Measurements from ENCODE around the gene PREB. TPM values are rescaled to one million over a fixed set of nuclear protein-coding genes. Genes with fewer than 3 reads are reported as not detected.

PREB gene
- total and polyA plus RNA-seq, 12 donors, result 41.6 to 73.7 (median 48.8) TPM

- peak in 2 of 9 donors; percentile 31 to 32 for TF ChIP-seq CTCF (IDR thresholded peaks at IDR 0.05)
- H3K9me3 ChIP-seq, result no peaks in the 10 kb centered on the region
- WGBS, 2 donors, result 11 to 15% methylated on average over 45 to 54 of the region's 54 CpGs
- no peaks in the 10 kb centered on the region for H3K27me3 ChIP-seq
- intact Hi-C loops (cut with DNase I), result loop anchor here in 9 of 10 donors (1.0 to 10.0 kb wide), 10 partner anchors 35 to 125 kb away; partner anchors contain the start of genes TMEM214 (in 5 of the 9), AGBL5 (in 4 of the 9) and PREB (in 1 of the 9)
- H3K27ac ChIP-seq, result peak within 1 kb of the TSS; percentile 83 to 98 (median 93)
- peak; percentile 3 to 46 (median 12) for ATAC-seq
- DNase-seq, result peak; percentile 52 to 65
- H3K36me3 ChIP-seq, result peaks cover 0 to 12% (median 0%) of the 10 kb centered on the region in 9 donors
- peaks cover 5 to 46% (median 27%) of the 10 kb centered on the region in 9 donors for H3K4me1 ChIP-seq
- peak within 1 kb of the TSS; percentile 56 to 80 (median 74) for H3K4me3 ChIP-seq
These were observed 47.5 kb downstream of the PREB start, which contains the start of gene KHK for GRCh38 chr2:27086724-27087593. Gene KHK (plus strand): TSS chr2:27086772. CDS start chr2:27087260, 488 bp downstream.

- H3K4me3 ChIP-seq, result peak overlapping the region; percentile 56 to 80 (median 74)
- no peaks in the 10 kb centered on the region for H3K9me3 ChIP-seq
- TF ChIP-seq CTCF (IDR thresholded peaks at IDR 0.05), result peak; percentile 78 to 97 (median 89)
- H3K4me1 ChIP-seq, result peaks cover 5 to 54% (median 35%) of the 10 kb centered on the region in 9 donors
- ATAC-seq (peak; percentile 86 to 95 (median 92)), DNase-seq (peak; percentile 96 to 97)
- peak overlapping the region; percentile 83 to 98 (median 93) for H3K27ac ChIP-seq
- 0% methylated on average over 68 to 81 of the region's 81 CpGs for WGBS, 2 donors
- peaks cover 0 to 13% (median 0%) of the 10 kb centered on the region in 9 donors for H3K36me3 ChIP-seq
- intact Hi-C loops (cut with DNase I), result loop anchor here in 9 of 10 donors (1.0 to 10.0 kb wide), 10 partner anchors 34 to 124 kb away; partner anchors contain the start of genes TMEM214 (in 5 of the 9), AGBL5 (in 4 of the 9) and PREB (in 1 of the 9)
- no peaks in the 10 kb centered on the region for H3K27me3 ChIP-seq
These were observed 48.2 kb downstream of the PREB start for GRCh38 chr2:27086090-27086723.

- Histone ChIP-seq H3K4me1 (peaks cover 7 to 56% (median 38%) of the 10 kb centered on the region in 9 donors), H3K4me3 (peak overlapping the region; percentile 56 to 80 (median 74)), H3K36me3 (peaks cover 0 to 13% (median 0%) of the 10 kb centered on the region in 9 donors), H3K9me3 (no peaks in the 10 kb centered on the region), H3K27ac (peak overlapping the region; percentile 83 to 98 (median 93)), H3K27me3 (no peaks in the 10 kb centered on the region)
- intact Hi-C loops (cut with DNase I), result loop anchor here in 9 of 10 donors (1.0 to 10.0 kb wide), 10 partner anchors 33 to 123 kb away; partner anchors contain the start of genes TMEM214 (in 5 of the 9), AGBL5 (in 4 of the 9) and PREB (in 1 of the 9)
- WGBS, 2 donors, result 1 to 2% methylated on average over 38 of the region's 38 CpGs
- peak in 7 of 9 donors; percentile 28 to 77 (median 57) for TF ChIP-seq CTCF (IDR thresholded peaks at IDR 0.05)
- peak; percentile 54 to 73 (median 62) for ATAC-seq
- peak; percentile 77 to 83 for DNase-seq
These were observed 48.8 kb downstream of the PREB start for GRCh38 chr2:27085673-27086089.
